GM23338 (cell line): Measurements from ENCODE around the gene SOX11. TPM values are rescaled to one million over a fixed set of nuclear protein-coding genes. Genes with fewer than 3 reads are reported as not detected.

ENCODE experiments used
- ATAC-seq: fragments of 200-7000 bp; cut with Tn5 transposase; 3 replicates; pipeline ENCODE4 v1.9.1; 2020
- DNase-seq: peaks from one replicate; pipeline ENCODE4 v3.0.0-alpha.2; 2015; ENCODE audit warnings: low spot score
- H2AFZ ChIP-seq: fragments of 200-600 bp; sonication (generic); 2 replicates; pipeline ENCODE4 v1.8.0; 2016; ENCODE audit warnings: antibody characterized with exemption, mild to moderate bottlenecking, moderate library complexity
- H3F3A ChIP-seq: fragments of 200-600 bp; sonication (generic); replicated peaks from 2 replicates; pipeline ENCODE4 v1.8.0; 2017; ENCODE audit warnings: antibody characterized with exemption, mixed run types, low read depth
- H3K27ac ChIP-seq: fragments of 200-600 bp; sonication (generic); 2 replicates; pipeline ENCODE4 v1.6.1; 2016; ENCODE audit warnings: low read depth
- H3K27me3 ChIP-seq: fragments of 200-600 bp; sonication (generic); 2 replicates; pipeline ENCODE4 v1.8.0; 2016; ENCODE audit warnings: mild to moderate bottlenecking, mixed run types, moderate library complexity; ENCODE audit not compliant: insufficient read depth
- H3K36me3 ChIP-seq: fragments of 200-600 bp; sonication (generic); 2 replicates; pipeline ENCODE4 v1.8.0; 2016; ENCODE audit warnings: mild to moderate bottlenecking; ENCODE audit not compliant: insufficient read depth
- H3K4me1 ChIP-seq: fragments of 200-600 bp; sonication (generic); 2 replicates; pipeline ENCODE4 v1.8.0; 2016; ENCODE audit warnings: mild to moderate bottlenecking, moderate library complexity; ENCODE audit not compliant: insufficient read depth
- H3K4me2 ChIP-seq: fragments of 200-600 bp; sonication (generic); 2 replicates; pipeline ENCODE4 v1.7.1; 2017; ENCODE audit warnings: mixed run types
- H3K4me3 ChIP-seq: fragments of 200-600 bp; sonication (generic); 2 replicates; pipeline ENCODE4 v1.6.1; 2016; ENCODE audit warnings: mixed run types
- H3K79me2 ChIP-seq: fragments of 200-600 bp; sonication (generic); replicated peaks from 2 replicates; pipeline ENCODE4 v1.8.0; 2017; ENCODE audit warnings: mild to moderate bottlenecking; ENCODE audit not compliant: insufficient read depth
- H3K9me2 ChIP-seq: fragments of 200-600 bp; sonication (generic); 2 replicates; pipeline ENCODE4 v1.8.0; 2017; ENCODE audit not compliant: insufficient read depth
- H4K20me1 ChIP-seq: fragments of 200-600 bp; sonication (generic); replicated peaks from 2 replicates; pipeline ENCODE4 v1.8.0; 2017; ENCODE audit warnings: mild to moderate bottlenecking; ENCODE audit not compliant: insufficient read depth
- H3K27ac Mint-ChIP-seq: 2 replicates; pipeline ENCODE4 v1.8.0; 2020; ENCODE audit warnings: inconsistent platforms, mild to moderate bottlenecking, moderate library complexity, mixed read lengths
- H3K27me3 Mint-ChIP-seq: 3 replicates; pipeline ENCODE4 v1.8.0; 2022; ENCODE audit warnings: low read depth, mild to moderate bottlenecking, moderate library complexity, mixed read lengths, inconsistent platforms; ENCODE audit not compliant: insufficient read depth, poor library complexity
- H3K36me3 Mint-ChIP-seq: 3 replicates; pipeline ENCODE4 v1.8.0; 2021; ENCODE audit warnings: low read depth, mild to moderate bottlenecking, inconsistent platforms, moderate library complexity, mixed read lengths
- H3K4me1 Mint-ChIP-seq: 3 replicates; pipeline ENCODE4 v1.8.0; 2020; ENCODE audit warnings: mild to moderate bottlenecking, inconsistent platforms, mixed read lengths
- H3K4me3 Mint-ChIP-seq: 3 replicates; pipeline ENCODE4 v1.8.0; 2021; ENCODE audit warnings: moderate library complexity, mild to moderate bottlenecking, inconsistent platforms, mixed read lengths
- H3K9me3 Mint-ChIP-seq: 3 replicates; pipeline ENCODE4 v1.8.0; 2020; ENCODE audit warnings: moderate library complexity, mild to moderate bottlenecking, inconsistent platforms, mixed read lengths
- CREB1 ChIP-seq: fragments of 250-450 bp; sonication (Bioruptor Pico); IDR thresholded peaks from 2 replicates; pipeline ENCODE4 v1.5.0; 2020; ENCODE audit warnings: low read depth, mild to moderate bottlenecking, moderate library complexity
- CTCF ChIP-seq, 2 experiments: fragments of 200-600 bp in 1 of 2; sonication (generic) in 1 of 2; conservative IDR thresholded peaks; 2 replicates each; pipeline versions ENCODE4 v1.5.1 to v1.6.1; 2016 to 2017; ENCODE audit warnings: antibody characterized with exemption in 2 of 2, low read depth in 2 of 2, mild to moderate bottlenecking in 2 of 2, moderate library complexity in 1 of 2
- ETS1 ChIP-seq: IDR thresholded peaks from 2 replicates; pipeline ENCODE4 v1.6.1; 2016; ENCODE audit warnings: antibody characterized with exemption
- EZH2 ChIP-seq: fragments of 200-600 bp; sonication (generic); IDR thresholded peaks from one replicate; pipeline ENCODE4 v1.8.0; 2017; ENCODE audit warnings: antibody characterized with exemption, mild to moderate bottlenecking, low read depth; ENCODE audit not compliant: unreplicated experiment
- EZH2phosphoT487 ChIP-seq: fragments of 200-600 bp; sonication (generic); IDR thresholded peaks from one replicate; pipeline ENCODE4 v1.8.1; 2018; ENCODE audit warnings: antibody characterized with exemption; ENCODE audit not compliant: unreplicated experiment
- JUNB ChIP-seq: IDR thresholded peaks from one replicate; pipeline ENCODE4 v1.6.1; 2016; ENCODE audit warnings: antibody characterized with exemption; ENCODE audit not compliant: unreplicated experiment
- NANOG ChIP-seq: IDR thresholded peaks from 2 replicates; pipeline ENCODE4 v1.6.1; 2016; ENCODE audit warnings: antibody characterized with exemption, borderline replicate concordance
- POLR2AphosphoS5 ChIP-seq: IDR thresholded peaks from 2 replicates; pipeline ENCODE4 v1.6.1; 2016; ENCODE audit warnings: antibody characterized with exemption, low read depth
- REST ChIP-seq: IDR thresholded peaks from one replicate; pipeline ENCODE4 v1.6.1; 2018; ENCODE audit warnings: antibody characterized with exemption; ENCODE audit not compliant: unreplicated experiment
- STAT1 ChIP-seq: IDR thresholded peaks from one replicate; pipeline ENCODE4 v1.6.1; 2016; ENCODE audit warnings: antibody characterized with exemption; ENCODE audit not compliant: unreplicated experiment
- ZNF114 ChIP-seq: fragments of 250-450 bp; sonication (Bioruptor Pico); IDR thresholded peaks from 2 replicates; pipeline ENCODE4 v1.5.0; 2020; ENCODE audit warnings: mild to moderate bottlenecking, moderate library complexity
- ZNF331 ChIP-seq: fragments of 250-450 bp; sonication (Bioruptor Pico); IDR thresholded peaks from 2 replicates; pipeline ENCODE4 v1.5.0; 2020; ENCODE audit warnings: low read depth, mild to moderate bottlenecking, moderate library complexity
- polyA plus RNA-seq: library from polyadenylated mRNA; unstranded; fragments of >200 nt; fragmentation: Nextera tagmentation; extraction: Ambion mirVana; gene quantifications from 2 replicates; pipeline ENCODE4 v1.2.1, GENCODE V29; 2016
- total RNA-seq: library from RNA; depleted of rRNA; stranded (reverse); fragments of >200 nt; shearing (Covaris generic); gene quantifications from 2 replicates; pipeline ENCODE4 v1.2.3, GENCODE V29; 2014

The SOX11 gene
- total and polyA plus RNA-seq, 2 experiments from 2014 or later = 26.5 to 33.2 TPM

- H3K27ac ChIP-seq = no peak overlapping the region
- no peaks in the 10 kb centered on the region for H4K20me1 ChIP-seq
- Mint-ChIP-seq H3K4me3 (no peak overlapping the region), H3K36me3 (no peaks in the 10 kb centered on the region), H3K27me3 (peaks cover 5% of the 10 kb centered on the region), H3K27ac (no peak overlapping the region), H3K9me3 (no peaks in the 10 kb centered on the region; the same call in 2 of the 3 replicates), H3K4me1 (peaks cover 25% of the 10 kb centered on the region)
- H3K27me3 ChIP-seq = no peaks in the 10 kb centered on the region
- H3K4me3 ChIP-seq = no peak overlapping the region
- H2AFZ ChIP-seq = no peak overlapping the region
- ATAC-seq (no peak), DNase-seq (no peak)
- no peaks in the 10 kb centered on the region for H3K36me3 ChIP-seq
- H3K4me2 ChIP-seq = no peak overlapping the region
- H3K79me2 ChIP-seq = no peaks in the 10 kb centered on the region
- H3F3A ChIP-seq = no peaks in the 10 kb centered on the region
- TF ChIP-seq JUNB (no peak), EZH2 (no peak), POLR2AphosphoS5 (no peak), CTCF (conservative IDR thresholded peaks at IDR 0.05; ENCODE audit: low read depth in 2 of 2) (no peak), ZNF331 (no peak), ETS1 (no peak), REST (no peak), CREB1 (CRISPR knock-in tag) (no peak)
- H3K9me2 ChIP-seq = no peaks in the 10 kb centered on the region
- H3K4me1 ChIP-seq = peaks cover 24% of the 10 kb centered on the region
Measured at GRCh38 chr2:5740817-5741216, 48.6 kb downstream of the SOX11 start.

GRCh38 chr2:5741242-5741641 is 49.1 kb downstream of the SOX11 start:
- H3K27ac Mint-ChIP-seq = no peak overlapping the region
- Histone ChIP-seq H4K20me1 (no peaks in the 10 kb centered on the region), H2AFZ (no peak overlapping the region), H3K4me3 (no peak overlapping the region), H3K4me2 (no peak overlapping the region), H3K9me2 (no peaks in the 10 kb centered on the region), H3F3A (no peaks in the 10 kb centered on the region), H3K27ac (no peak overlapping the region), H3K27me3 (no peaks in the 10 kb centered on the region), H3K36me3 (no peaks in the 10 kb centered on the region), H3K4me1 (peaks cover 28% of the 10 kb centered on the region), H3K79me2 (no peaks in the 10 kb centered on the region)
- no peak for DNase-seq
- ATAC-seq = no peak
- H3K4me1 Mint-ChIP-seq = peaks cover 24% of the 10 kb centered on the region
- H3K9me3 Mint-ChIP-seq = no peaks in the 10 kb centered on the region; the same call in 1 of the 3 replicates
- H3K27me3 Mint-ChIP-seq = peaks cover 6% of the 10 kb centered on the region
- H3K4me3 Mint-ChIP-seq = no peak overlapping the region
- H3K36me3 Mint-ChIP-seq = no peaks in the 10 kb centered on the region
- TF ChIP-seq EZH2 (no peak), NANOG (no peak), JUNB (no peak), ZNF114 (no peak), CTCF (conservative IDR thresholded peaks at IDR 0.05; ENCODE audit: low read depth in 2 of 2) (no peak), ZNF331 (no peak), STAT1 (no peak), POLR2AphosphoS5 (no peak), ETS1 (no peak), EZH2phosphoT487 (no peak)
